LNCAP (cell line): Measurements from ENCODE around the gene SYNDIG1.

ENCODE experiments used
- TF ChIP-seq, protein P1 (sequence below): fragments of 450-650 bp; IDR thresholded peaks from 2 replicates; pipeline ENCODE4 v1.5.1; 2017; ENCODE audit warnings: mild to moderate bottlenecking

SYNDIG1 gene

DNA sequence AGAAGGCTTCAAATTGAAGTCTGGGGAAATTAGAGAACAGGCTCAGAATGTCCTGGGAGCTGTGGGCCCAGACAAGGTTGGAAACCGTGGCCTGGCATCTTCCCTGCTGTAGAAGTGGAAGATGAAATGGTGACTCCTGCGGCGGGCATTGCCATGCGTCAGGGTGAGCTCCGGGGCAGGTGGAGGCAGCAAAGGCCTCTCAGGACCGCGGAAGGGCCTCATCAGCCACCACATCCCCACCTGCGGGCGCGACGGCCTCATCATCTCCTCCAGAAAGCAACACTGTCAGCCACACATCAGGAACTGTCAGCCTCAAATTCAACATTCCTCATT is 161.7 kb downstream of the SYNDIG1 start:
- TF ChIP-seq, protein P1, sequence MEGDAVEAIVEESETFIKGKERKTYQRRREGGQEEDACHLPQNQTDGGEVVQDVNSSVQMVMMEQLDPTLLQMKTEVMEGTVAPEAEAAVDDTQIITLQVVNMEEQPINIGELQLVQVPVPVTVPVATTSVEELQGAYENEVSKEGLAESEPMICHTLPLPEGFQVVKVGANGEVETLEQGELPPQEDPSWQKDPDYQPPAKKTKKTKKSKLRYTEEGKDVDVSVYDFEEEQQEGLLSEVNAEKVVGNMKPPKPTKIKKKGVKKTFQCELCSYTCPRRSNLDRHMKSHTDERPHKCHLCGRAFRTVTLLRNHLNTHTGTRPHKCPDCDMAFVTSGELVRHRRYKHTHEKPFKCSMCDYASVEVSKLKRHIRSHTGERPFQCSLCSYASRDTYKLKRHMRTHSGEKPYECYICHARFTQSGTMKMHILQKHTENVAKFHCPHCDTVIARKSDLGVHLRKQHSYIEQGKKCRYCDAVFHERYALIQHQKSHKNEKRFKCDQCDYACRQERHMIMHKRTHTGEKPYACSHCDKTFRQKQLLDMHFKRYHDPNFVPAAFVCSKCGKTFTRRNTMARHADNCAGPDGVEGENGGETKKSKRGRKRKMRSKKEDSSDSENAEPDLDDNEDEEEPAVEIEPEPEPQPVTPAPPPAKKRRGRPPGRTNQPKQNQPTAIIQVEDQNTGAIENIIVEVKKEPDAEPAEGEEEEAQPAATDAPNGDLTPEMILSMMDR, result no peak

DNA sequence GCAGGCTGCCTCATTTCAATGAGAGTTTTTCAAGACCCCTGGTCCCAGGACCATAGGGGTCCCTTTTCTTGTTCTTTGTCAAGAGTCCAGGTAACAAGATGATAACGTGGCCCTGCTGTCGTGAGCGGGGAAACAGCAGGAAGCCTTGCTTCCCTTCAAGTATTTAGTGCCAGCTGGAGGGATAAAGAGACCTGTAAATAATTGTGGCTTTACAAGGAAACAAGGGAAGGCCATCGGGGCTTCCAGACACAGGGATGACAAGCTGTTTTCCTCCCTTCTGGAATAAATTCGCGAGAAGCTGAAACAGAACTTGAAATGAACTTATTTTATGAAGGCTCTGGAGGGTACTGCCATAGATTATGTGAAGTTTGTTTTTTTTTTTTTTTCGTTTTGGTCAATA is 163.2 kb downstream of the SYNDIG1 start:
- TF ChIP-seq, protein P1, result no peak

DNA sequence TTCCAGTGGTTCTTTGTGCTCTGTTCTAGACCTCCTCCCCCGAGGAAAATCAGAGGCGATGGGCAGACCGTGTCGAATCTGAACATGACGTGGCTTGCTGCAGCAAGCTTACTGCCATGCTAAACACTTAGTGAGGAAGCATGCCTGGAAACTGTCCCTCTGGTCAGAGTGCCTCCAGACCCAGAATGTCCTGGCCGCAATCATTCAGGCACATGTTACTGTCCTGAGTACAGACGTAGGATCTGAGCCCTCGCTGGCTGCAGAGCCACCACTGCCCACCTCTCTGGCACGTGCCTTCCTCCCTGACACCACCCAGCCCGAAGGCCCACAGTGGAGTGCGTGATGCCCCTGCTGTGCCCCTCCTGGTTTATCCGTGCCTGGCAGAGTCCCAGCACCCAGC is 163.6 kb downstream of the SYNDIG1 start:
- TF ChIP-seq, protein P1, result no peak

DNA sequence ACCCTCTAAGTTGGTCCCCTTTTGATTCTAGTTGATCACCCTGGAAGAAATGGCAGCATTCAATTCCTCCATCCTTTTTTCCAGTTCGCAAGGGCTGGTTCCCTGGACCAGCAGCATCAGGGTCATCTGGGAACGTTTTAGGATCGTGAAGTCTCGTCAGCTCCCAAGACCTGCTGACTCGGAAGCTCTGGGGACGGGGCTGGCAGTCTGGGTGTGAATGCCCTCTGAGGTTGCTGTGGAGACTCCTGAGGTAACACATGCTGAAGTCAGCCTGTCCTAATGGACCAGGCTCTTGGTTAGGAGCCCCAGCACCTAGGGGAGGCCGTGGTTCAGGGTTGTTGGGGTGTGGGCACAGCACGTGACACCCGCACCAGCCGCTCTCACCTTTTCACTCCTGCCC is 164.1 kb downstream of the SYNDIG1 start:
- TF ChIP-seq, protein P1, result no peak

DNA sequence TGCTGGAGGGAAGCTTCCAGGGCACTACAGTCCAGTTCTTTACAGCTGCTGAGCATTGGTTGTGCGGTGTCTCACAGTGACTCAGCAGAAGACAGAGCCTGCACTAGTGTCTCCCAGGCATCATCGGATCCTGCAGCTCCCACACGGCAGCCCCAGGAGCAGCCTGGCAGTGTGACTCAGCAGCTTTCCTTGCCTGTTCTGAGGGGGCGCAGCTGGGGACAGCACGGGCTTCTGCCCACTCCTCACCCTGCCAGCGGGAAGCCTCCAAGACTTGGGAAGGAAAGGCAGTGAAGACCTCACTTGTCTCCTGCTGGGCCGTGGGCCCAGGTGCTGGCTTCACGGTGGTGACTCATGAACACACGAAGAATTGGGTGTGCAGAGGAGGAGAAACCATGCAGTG is 165.4 kb downstream of the SYNDIG1 start:
- TF ChIP-seq, protein P1, result no peak

DNA sequence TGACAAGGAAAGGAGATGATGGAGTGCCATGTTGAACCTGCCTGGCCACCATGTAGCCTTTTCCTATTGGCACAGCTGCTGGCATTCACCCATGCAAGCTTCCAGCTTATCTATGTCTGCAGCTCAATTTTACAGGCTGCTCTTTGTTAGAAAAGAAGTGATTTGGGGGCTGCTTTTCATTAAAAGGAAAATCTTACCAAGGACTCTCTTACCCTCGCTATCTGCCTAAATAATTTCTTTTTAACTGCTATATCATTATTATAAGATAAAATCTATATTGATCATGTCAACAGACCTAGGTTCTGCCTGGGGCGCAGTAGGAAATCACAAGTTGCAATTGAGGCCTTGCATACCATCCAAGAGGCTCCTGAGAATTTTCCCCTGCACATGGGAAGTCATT is 167.2 kb downstream of the SYNDIG1 start:
- TF ChIP-seq, protein P1, result no peak

DNA sequence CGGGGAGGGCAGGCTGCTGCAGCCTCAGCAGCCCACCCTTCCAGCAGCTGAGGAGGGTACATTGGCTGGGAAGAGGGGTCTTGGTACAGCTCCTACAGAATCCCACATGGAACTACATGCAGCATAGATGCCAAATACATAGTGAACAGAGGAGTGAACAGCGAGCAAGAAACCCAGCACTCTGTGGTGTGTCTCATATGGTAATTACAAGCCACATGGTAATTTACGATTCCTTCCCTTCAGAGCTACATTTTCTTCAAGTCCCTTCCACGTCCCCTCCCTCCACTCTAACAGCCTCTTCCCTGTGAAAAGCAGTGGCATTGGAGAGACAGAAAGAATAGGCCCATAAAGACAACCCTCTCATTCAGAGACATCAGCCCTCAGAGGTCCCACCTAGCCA is 167.7 kb downstream of the SYNDIG1 start:
- TF ChIP-seq, protein P1, result no peak

DNA sequence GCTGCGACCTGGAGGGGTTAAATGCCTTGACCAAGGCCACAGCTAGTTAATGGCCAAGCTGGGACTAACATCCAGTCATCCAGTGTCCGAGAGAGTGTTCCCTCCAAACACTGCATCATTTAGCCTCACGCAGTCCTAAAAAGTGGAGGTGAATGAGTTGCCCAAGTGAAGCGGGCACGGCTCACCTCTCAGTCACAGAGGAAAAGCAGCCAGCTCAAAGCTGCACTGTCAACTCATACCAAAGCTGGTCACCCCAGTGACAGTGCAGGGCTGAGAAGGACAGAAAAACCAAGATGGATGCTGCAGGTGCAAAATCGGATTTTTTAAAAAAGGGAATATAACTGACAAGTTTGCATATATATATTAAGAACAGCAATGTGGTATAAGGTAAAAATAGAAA is 168.5 kb downstream of the SYNDIG1 start:
- TF ChIP-seq, protein P1, result no peak
